HG03469 (cell line): ENCODE results near the gene SLC9A8.

Experiments
- ATAC-seq: cut with Tn5 transposase; IDR thresholded peaks from one replicate; pipeline ENCODE4 v1.9.1; 2021; ENCODE audit warnings: mild to moderate bottlenecking, moderate library complexity, moderate number of reproducible peaks; ENCODE audit not compliant: unreplicated experiment

SLC9A8 gene

GRCh38 chr20:49786196-49786595, 26.4 kb upstream of the SLC9A8 start:
- no peak for ATAC-seq

- no peak for ATAC-seq
Observed at GRCh38 chr20:49786668-49787370, 25.8 kb upstream of the SLC9A8 start.

GRCh38 chr20:49787371-49788357, 25.0 kb upstream of the SLC9A8 start:
- no peak for ATAC-seq

DNA sequence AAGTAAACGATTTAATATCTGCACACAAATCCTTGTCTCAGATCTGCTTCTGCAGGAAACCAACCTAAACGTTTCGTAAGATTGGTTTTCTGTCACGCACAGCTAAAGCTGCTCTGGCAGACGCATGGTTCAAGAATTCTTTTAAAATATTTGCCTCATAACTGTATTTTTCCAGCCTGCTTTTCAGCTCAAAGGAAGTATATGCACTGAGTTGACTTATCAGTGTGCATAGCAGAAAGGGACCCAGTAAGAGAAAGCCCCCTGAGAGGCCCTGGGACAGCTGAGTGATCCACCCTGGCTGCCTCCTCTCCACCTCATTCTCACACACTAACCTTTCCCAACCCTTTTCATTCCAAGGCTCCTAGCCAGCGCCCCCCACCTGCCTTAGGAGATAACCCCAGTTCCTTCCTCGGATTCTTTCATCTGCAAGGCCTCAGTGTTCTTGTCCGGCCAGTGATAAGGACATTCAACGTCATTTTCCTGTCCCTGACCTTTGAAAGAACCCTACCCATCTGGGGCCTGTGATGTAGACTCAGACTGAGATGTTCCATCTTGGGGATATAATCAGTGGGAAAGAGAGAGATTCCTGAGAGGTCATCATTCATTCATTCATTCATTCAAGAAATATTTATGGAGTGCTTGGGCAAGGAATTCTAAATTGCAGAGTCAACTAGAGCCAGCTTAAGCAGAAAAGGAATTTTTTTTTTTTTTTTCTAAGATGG, 22.4 kb upstream of the SLC9A8 start:
- no peak for ATAC-seq

DNA sequence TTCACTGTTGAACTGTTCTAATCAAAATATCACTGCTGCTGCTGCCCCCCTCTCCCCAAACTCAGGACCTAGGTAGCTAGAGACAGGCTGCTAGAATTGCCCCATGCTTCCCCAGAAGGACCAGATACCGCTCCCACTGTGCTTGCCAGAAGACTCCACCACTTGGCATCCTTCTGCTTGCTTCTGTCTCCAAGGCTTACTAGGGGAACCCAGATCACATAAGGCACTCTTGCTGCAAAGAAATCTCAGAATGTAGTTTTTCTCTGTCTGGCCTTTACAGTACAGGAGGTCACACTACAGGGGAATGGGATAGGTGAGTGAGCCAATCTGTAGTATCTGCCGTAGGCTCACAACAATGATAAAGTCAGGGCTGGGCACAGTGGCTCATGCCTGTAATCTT, 21.5 kb upstream of the SLC9A8 start:
- ATAC-seq = no peak

GRCh38 chr20:49792006-49792405, 20.6 kb upstream of the SLC9A8 start:
- no peak for ATAC-seq

GRCh38 chr20:49792611-49793010, 20.0 kb upstream of the SLC9A8 start:
- no peak for ATAC-seq

DNA sequence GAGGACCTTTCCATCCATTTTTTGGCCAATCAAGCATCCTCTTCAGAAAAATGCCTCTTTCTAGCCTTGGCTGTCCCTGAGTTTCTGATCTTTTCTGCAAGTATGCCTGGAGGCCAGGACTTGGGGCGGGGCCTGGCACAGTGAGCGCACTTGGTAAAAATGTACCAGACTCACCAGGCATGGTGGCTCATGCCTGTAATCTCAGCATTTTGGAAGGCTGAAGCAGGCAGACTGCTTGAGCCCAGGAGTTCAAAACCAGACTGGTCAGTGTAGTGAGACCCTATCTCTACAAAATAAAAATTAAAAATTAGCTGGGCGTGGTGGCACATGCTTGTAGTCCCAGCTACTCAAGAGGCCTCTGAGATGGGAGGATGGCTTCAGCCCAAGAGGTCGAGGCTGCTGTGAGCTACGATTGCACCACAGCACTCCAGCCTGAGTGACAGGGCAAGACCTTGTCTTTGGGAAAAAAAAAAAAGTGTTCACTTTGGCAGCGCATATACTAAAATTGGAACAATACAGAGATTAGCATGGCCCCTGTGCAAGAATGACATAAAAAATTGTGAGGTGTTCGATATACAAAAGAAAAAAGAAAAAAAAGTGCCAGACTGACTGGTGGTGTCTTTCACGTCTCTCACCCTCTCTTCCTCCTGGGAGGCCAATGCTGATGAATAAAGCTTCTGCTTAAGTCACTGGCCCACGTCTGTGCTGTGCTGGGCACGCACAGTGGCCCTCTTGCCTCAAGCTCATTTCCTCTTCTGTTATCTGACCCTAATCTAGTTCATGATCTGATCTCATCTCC, 18.1 kb upstream of the SLC9A8 start:
- no peak for ATAC-seq

DNA sequence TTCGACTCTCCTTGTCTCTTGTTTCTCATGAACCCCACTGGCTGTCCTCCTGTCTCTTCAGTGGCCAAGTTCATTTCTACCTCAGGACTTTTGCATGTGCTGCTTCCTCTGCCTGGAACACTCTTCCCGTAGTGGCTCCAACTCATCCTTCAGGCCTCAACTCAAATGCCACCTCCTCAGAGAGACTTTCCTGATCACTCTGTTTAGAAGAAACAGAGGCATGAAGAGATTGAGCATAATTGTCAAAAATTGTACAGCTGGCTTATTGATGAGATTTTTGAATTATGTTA, 17.5 kb upstream of the SLC9A8 start:
- ATAC-seq = no peak

- ATAC-seq = no peak
Observed at GRCh38 chr20:49796600-49797343, 15.9 kb upstream of the SLC9A8 start.

- no peak for ATAC-seq
Observed at GRCh38 chr20:49797344-49797615, 15.3 kb upstream of the SLC9A8 start.

- no peak for ATAC-seq
Observed at GRCh38 chr20:49798718-49799117, 13.9 kb upstream of the SLC9A8 start.

DNA sequence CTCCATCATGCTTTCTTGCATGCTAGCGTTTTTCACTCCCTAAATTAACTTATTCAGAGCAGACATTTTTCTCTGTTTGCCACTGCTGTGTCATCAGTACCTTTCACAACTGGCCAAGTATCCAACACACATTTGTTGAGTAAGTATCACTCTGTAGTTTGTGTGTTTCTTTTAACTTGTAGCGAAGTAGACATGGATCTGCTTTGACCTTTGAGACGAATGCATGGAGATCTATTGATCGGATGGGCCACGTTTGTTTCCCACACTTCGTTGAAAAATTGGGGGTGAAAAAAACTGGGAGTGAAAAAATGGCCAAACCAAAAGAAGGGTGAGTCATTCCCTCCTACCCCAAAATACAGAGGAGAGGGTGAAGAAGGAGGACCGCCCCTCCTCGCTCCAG, 12.9 kb upstream of the SLC9A8 start:
- ATAC-seq = no peak

DNA sequence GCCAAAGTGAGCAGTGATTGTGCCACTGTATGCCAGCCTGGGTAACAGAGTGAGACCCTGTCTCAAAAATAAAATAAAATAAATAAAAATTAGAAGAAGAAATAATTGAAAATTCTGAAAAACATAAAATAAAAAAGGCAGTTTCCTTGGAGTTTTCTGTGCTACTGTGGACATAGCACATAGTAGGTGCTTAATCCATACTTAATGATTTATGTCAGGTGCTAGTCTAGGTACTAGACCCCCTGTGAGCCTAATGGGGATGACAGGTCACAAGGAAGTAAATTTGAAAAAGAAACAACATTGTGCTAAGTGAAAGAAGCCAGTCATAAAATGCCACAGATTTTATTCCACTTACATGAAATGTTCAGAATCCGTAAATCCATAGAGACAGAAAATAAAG, 9.2 kb upstream of the SLC9A8 start:
- no peak for ATAC-seq

DNA sequence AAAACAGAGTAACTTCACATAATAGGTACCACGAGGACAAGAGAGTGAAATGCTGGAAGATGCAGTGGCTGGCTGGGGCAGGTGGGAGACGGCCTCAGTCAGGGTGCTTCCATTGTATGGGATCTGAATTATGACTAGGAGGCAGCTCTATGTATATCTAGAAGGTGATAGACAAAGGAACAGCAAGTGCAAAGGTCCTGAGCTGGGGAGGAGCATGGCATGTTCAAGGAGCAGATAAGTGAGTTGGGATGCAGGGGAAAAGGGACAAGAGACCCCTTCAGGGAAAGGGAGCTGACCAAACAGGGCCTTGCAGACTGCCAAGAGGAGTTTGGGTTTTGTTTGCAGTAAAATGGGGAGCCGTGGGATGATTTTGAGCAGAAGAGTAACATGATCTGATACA, 8.3 kb upstream of the SLC9A8 start:
- ATAC-seq = no peak

DNA sequence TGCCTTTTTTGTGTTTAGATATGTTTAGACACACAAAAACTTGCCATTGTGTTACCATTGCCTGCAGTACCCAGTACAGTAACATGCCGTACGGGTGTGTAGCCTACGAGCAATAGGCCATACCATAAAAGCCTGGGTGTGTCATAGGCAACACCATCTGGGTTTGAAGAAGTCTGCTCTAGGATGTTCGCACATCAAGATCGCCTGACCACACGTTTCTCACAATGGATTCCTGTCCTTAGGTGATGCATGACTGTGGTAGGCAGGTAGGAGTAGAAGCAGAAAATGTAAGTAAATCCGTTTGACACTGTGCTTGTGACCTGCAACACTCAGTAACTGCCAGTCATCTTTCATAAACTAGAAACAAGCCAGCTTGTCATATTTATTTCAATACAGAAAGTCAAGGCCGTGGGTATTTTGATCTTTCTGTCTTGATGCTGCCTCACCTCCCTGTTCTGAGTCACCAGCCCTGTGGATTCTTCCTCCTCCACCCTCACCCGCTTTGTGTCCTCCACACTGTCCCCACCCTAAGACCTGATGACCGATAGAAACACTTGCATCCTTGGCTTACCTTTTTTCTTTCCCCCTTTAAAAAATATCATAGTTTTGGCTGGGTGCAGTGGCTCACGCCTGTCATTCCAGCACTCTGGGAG, 7.3 kb upstream of the SLC9A8 start:
- ATAC-seq = peak; percentile 39

DNA sequence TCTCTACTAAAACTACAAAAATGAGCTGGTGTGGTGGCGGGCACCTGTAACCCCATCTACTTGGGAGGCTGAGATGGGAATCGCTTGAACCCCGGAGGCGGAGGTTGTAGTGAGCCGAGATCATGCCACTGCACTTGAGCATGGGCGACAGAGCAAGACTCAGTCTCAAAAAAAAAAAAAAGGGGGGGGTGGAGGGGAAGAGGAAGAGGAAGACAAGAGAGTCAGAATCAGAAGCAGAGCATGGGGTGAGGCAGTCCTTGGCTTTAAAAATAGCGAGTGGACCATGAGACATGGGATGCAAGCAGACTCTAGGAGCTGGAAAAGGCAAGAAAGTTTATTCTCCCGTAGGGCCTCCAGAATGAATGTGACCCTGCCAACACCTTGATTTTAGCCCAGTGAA, 3.9 kb upstream of the SLC9A8 start:
- no peak for ATAC-seq

DNA sequence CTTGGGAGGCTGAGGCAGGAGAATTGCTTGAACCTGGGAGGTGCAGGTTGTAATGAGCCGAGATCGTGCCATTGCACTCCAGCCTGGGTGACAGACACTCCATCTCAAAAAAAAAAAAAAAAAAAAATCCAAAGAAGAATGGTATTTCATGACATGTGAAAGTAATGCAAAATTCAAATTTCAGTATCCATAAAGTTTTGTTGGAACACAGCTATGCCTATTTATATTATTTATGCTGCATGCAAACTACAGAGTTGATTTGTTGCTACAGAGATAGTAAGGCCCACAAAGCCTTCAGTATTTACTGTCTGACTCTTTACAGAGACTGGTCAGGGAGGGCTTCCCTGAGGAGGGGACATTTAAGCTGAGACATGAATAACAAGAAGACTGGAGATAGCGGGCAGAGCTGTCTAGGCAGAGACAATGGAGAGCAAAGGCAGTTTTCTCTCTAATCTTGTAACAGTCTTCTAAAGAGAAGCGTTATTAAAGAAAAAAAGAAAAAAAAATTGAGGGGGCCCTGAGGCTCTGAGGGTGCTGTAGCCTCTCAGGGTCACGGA, 2.7 kb upstream of the SLC9A8 start:
- no peak for ATAC-seq

DNA sequence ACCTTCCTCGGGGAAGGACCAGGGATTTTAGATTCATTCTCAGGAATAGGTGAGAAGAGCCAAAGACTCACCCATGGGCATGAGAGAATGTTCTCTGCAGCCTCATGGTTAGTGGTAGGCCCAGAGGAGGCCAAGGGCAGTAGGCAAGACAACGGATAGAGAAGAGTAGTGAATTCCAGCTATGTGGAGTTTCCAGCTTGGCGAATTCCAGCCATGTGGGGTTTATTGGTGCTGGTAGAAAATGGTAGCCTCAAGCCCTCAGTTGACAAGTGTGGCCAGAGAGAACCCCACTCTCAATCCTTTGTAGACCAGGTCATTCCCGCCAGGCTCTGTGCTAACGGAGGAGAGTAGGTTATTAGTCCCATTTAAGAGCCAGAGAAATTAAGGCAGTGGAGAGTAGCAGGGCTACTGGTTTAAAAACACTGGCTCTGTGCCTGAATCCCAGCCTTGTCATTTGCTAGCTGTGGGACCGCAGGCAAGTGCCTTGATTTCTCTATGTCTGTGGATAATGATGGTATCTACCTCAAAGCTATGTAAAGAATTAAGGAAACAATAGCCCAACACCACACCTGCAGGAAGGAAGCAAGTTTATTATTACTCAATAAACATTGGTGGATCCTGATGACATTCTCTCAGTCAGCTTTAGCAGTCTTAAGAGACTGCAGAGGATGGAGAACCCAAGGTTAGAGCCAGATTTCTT, 2.0 kb upstream of the SLC9A8 start:
- no peak for ATAC-seq
